A673 (cell line): ENCODE results near the gene WRNIP1. TPM values are rescaled to one million over a fixed set of nuclear protein-coding genes. Genes with fewer than 3 reads are reported as not detected.

ENCODE experiments used
- BruUV-seq: library from RNA; stranded (reverse); fragments of 400-500 nt; replicated peaks from 2 replicates; lab custom pipeline; 2021; lab: Mats Ljungman, UMichigan
- CTCF ChIA-PET: fragments of 300-600 bp; sonication (Branson Sonifier 250); formaldehyde crosslinking; loops from one replicate; lab custom pipeline; 2022; ENCODE audit warnings: antibody characterized with exemption; lab: Charles Lee
- POLR2A ChIA-PET: fragments of 300-600 bp; sonication (Branson Sonifier 250); formaldehyde crosslinking; loops from one replicate; lab custom pipeline; 2022; ENCODE audit warnings: antibody characterized with exemption; ENCODE audit not compliant: low non-redundant PET; lab: Charles Lee
- DNase-seq: peaks from one replicate; pipeline ENCODE4 v3.0.0-alpha.2; 2015; ENCODE audit warnings: low spot score
- H3K27ac ChIP-seq: fragments of 200-600 bp; sonication (generic); 2 replicates; pipeline ENCODE4 v1.5.1; 2016; ENCODE audit warnings: mixed run types, low read depth, mild to moderate bottlenecking, mixed read lengths, antibody characterized with exemption, low read length; ENCODE audit not compliant: poor library complexity, severe bottlenecking
- H3K27me3 ChIP-seq: fragments of 200-600 bp; sonication (generic); replicated peaks from 2 replicates; pipeline ENCODE4 v1.6.1; 2017; ENCODE audit warnings: mixed run types, low read depth, mild to moderate bottlenecking, mixed read lengths, antibody characterized with exemption, low read length; ENCODE audit not compliant: insufficient read depth, poor library complexity
- H3K36me3 ChIP-seq: fragments of 200-600 bp; sonication (generic); 2 replicates; pipeline ENCODE4 v1.6.1; 2016; ENCODE audit warnings: mixed run types, mild to moderate bottlenecking, mixed read lengths, antibody characterized with exemption, low read length; ENCODE audit not compliant: insufficient read depth, poor library complexity, severe bottlenecking
- H3K4me1 ChIP-seq: fragments of 200-600 bp; sonication (generic); 2 replicates; pipeline ENCODE4 v1.6.1; 2017; ENCODE audit warnings: mixed run types, mild to moderate bottlenecking, mixed read lengths, antibody characterized with exemption, low read length; ENCODE audit not compliant: insufficient read depth, poor library complexity, severe bottlenecking
- H3K4me3 ChIP-seq: fragments of 200-600 bp; sonication (generic); 2 replicates; pipeline ENCODE4 v1.5.1; 2016; ENCODE audit warnings: low read depth, mixed run types, mild to moderate bottlenecking, mixed read lengths, low read length; ENCODE audit not compliant: poor library complexity, severe bottlenecking
- H3K9me3 ChIP-seq: fragments of 200-600 bp; sonication (generic); 2 replicates; pipeline ENCODE4 v1.6.1; 2016; ENCODE audit warnings: mixed run types, low read depth, mild to moderate bottlenecking, mixed read lengths, antibody characterized with exemption, low read length; ENCODE audit not compliant: poor library complexity, severe bottlenecking
- CTCF ChIP-seq: fragments of 300-800, 200-600 bp; sonication (generic); conservative IDR thresholded peaks from 2 replicates; pipeline ENCODE4 v1.5.1; 2017; ENCODE audit warnings: low read depth, mild to moderate bottlenecking, antibody characterized with exemption, low read length, moderate library complexity, mixed read lengths
- EZH2 ChIP-seq: fragments of 200-600 bp; sonication (generic); IDR thresholded peaks from 2 replicates; pipeline ENCODE4 v1.6.1; 2017; ENCODE audit warnings: borderline replicate concordance, low read depth, mild to moderate bottlenecking, mixed read lengths, antibody characterized with exemption, low read length; ENCODE audit not compliant: poor library complexity, severe bottlenecking
- intact Hi-C: fragments of 100-400 bp; cut with micrococcal nuclease; formaldehyde crosslinking; loops from one replicate; pipeline ENCODE4 v1.10.0; 2022; ENCODE audit not compliant: unreplicated experiment
- total RNA-seq: library from RNA; stranded (reverse); gene quantifications from 2 replicates; pipeline ENCODE4 v1.2.3, GENCODE V29; 2021

Gene WRNIP1
- total RNA-seq, 1 experiment from 2014 or later, result 49.3 TPM

- DNase-seq, result no peak
- peaks cover 16% of the 10 kb centered on the region for H3K4me1 ChIP-seq
- intact Hi-C loops, result no loop called here
- no TSS peak for BruUV-seq
- CTCF ChIA-PET, result no interaction called here
- peak overlapping the region; percentile 58 for H3K4me3 ChIP-seq
- H3K27ac ChIP-seq, result no peak overlapping the region
- POLR2A ChIA-PET, result no interaction called here
- H3K9me3 ChIP-seq, result no peaks in the 10 kb centered on the region
- H3K36me3 ChIP-seq, result no peaks in the 10 kb centered on the region
- no peak for TF ChIP-seq CTCF
- no peak for TF ChIP-seq EZH2
- H3K27me3 ChIP-seq, result no peaks in the 10 kb centered on the region
Observed at GRCh38 chr6:2763345-2763841, 1.8 kb upstream of the WRNIP1 start.

- intact Hi-C loops, result no loop called here
- Histone ChIP-seq H3K36me3 (no peaks in the 10 kb centered on the region), H3K27ac (peak overlapping the region; percentile 83), H3K9me3 (no peaks in the 10 kb centered on the region), H3K27me3 (no peaks in the 10 kb centered on the region), H3K4me3 (peak overlapping the region; percentile 58), H3K4me1 (peaks cover 22% of the 10 kb centered on the region)
- ChIA-PET POLR2A (no interaction called here), CTCF (interaction anchor here (0.5 kb wide), 1 partner anchor 399 kb away, joined by 6 read pairs; no protein-coding TSS in a partner anchor)
- no peak for TF ChIP-seq EZH2
- TF ChIP-seq CTCF, result no peak
- DNase-seq, result peak; percentile 29
- BruUV-seq, result no TSS peak
Observed at GRCh38 chr6:2763876-2764540, 1.2 kb upstream of the WRNIP1 start.

DNA sequence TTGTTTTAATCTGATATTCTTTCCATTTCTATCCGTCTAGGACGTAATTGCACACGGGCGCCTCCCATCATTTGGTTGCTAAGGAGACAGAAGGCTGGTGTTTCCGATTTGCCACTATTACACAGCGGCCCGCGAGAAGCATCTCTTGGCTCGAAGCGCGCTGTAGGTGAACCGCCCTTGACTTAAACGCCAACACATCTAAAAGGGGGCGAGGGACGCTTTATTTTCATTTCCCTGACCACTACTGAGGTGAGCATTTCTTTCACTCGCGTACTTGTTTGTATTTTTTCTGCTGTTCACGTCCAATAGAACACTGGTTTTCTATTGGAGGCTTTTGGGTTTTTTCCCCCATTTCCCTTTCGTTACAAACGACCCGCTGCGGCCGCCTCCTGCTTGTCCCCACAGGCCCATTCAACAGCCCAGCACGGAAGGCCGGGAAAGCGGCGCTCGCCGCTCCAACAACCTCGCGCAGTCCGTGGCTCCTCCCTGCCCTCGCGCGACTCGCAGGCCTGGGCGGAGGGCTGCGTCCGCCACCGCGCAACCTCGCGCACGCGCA, 505 bp upstream of the WRNIP1 start:
- BruUV-seq, result TSS peak; percentile 85
- POLR2A ChIA-PET, result interaction anchor here (0.6 kb wide), 1 partner anchor 168 kb away, joined by 6 read pairs; no protein-coding TSS in a partner anchor
- Histone ChIP-seq H3K4me3 (peak overlapping the region; percentile 58), H3K4me1 (peaks cover 26% of the 10 kb centered on the region), H3K9me3 (no peaks in the 10 kb centered on the region), H3K27ac (peak overlapping the region; percentile 83), H3K36me3 (no peaks in the 10 kb centered on the region), H3K27me3 (no peaks in the 10 kb centered on the region)
- peak; percentile 83 for DNase-seq
- CTCF ChIA-PET, result interaction anchor here (0.5 to 1.5 kb wide), 2 partner anchors 14 to 398 kb away, joined by 4 to 6 read pairs; partner anchors contain the start of gene MYLK4
- intact Hi-C loops, result no loop called here
- TF ChIP-seq EZH2, result no peak
- TF ChIP-seq CTCF, result no peak
